Measurements from ENCODE around the gene CACNA1G. TPM values are rescaled to one million over a fixed set of nuclear protein-coding genes. Genes with fewer than 3 reads are reported as not detected.

Gene CACNA1G
- total and polyA plus RNA-seq, 2 donors (not counting 1 experiment from before 2014, with no cell fraction given): 0.08 to 0.99 TPM

GRCh38 chr17:50581316-50581715 is 20.8 kb downstream of the CACNA1G start:
- Histone ChIP-seq H3K4me1 (ENCODE audit: control insufficient read depth, extremely low read depth, insufficient read depth, low read length) (no peaks in the 10 kb centered on the region), H3K36me3 (ENCODE audit: control insufficient read depth, insufficient read depth, low read length) (no peaks in the 10 kb centered on the region), H3K79me2 (ENCODE audit: control insufficient read depth, insufficient read depth, low read length) (no peaks in the 10 kb centered on the region), H3K9ac (ENCODE audit: insufficient read depth, low read length) (no peak overlapping the region), H3K27me3 (ENCODE audit: control insufficient read depth, insufficient read depth, low read length) (peaks cover 7% of the 10 kb centered on the region), H4K20me1 (ENCODE audit: control insufficient read depth, extremely low read depth, insufficient read depth, low read length) (no peaks in the 10 kb centered on the region), H3K4me3 (replicated peaks in 1 of 4; ENCODE audit: control extremely low read depth in 1 of 4, insufficient read depth in 1 of 4, low read depth in 3 of 4, low read length in 4 of 4) (no peak overlapping the region), H2AFZ (ENCODE audit: low read length) (no peak overlapping the region), H3K27ac (ENCODE audit: insufficient read depth, low read length) (no peak overlapping the region), H3K9me3 (ENCODE audit: control insufficient read depth, insufficient read depth, low read depth, low read length) (no peaks in the 10 kb centered on the region), H3K4me2 (ENCODE audit: extremely low read depth, insufficient read depth, low read length) (no peak overlapping the region)
- DNase-seq (ENCODE audit: low read depth in 2 of 2): no peak
- TF ChIP-seq CTCF (conservative IDR thresholded peaks at IDR 0.05 in 1 of 2, IDR thresholded peaks at IDR 0.05 in 1 of 2; ENCODE audit: low read depth in 1 of 2, low read length in 2 of 2): no peak
- no peak for TF ChIP-seq EZH2 (IDR thresholded peaks at IDR 0.05; ENCODE audit: low read length, missing control alignments)

DNA sequence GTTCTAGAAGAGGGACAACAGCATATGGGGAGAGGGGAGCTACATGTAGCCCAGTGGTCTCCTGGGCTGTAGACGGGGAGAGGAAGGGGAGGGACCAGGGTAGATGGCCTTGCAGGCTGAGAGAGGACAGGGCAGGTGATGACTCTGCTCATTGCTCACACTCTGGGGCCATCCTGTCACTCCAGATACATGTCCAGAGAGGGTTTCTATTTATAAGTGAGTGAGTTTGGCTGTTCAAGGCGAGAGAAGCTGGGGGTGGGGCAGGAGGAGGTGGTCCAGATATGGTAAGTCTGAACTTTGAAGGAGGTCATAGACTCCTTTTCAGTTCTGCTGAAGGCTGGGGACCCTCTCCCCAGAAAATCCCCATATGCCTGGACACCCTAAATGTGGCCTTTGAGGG is 22.2 kb downstream of the CACNA1G start:
- Histone ChIP-seq H3K4me2 (ENCODE audit: extremely low read depth, insufficient read depth, low read length) (no peak overlapping the region), H3K4me3 (replicated peaks in 1 of 4; ENCODE audit: control extremely low read depth in 1 of 4, insufficient read depth in 1 of 4, low read depth in 3 of 4, low read length in 4 of 4) (no peak overlapping the region), H3K9me3 (ENCODE audit: control insufficient read depth, insufficient read depth, low read depth, low read length) (no peaks in the 10 kb centered on the region), H4K20me1 (ENCODE audit: control insufficient read depth, extremely low read depth, insufficient read depth, low read length) (no peaks in the 10 kb centered on the region), H3K9ac (ENCODE audit: insufficient read depth, low read length) (no peak overlapping the region), H3K4me1 (ENCODE audit: control insufficient read depth, extremely low read depth, insufficient read depth, low read length) (no peaks in the 10 kb centered on the region), H2AFZ (ENCODE audit: low read length) (no peak overlapping the region), H3K27ac (ENCODE audit: insufficient read depth, low read length) (no peak overlapping the region), H3K27me3 (ENCODE audit: control insufficient read depth, insufficient read depth, low read length) (peaks cover 7% of the 10 kb centered on the region), H3K36me3 (ENCODE audit: control insufficient read depth, insufficient read depth, low read length) (no peaks in the 10 kb centered on the region), H3K79me2 (ENCODE audit: control insufficient read depth, insufficient read depth, low read length) (no peaks in the 10 kb centered on the region)
- no peak for DNase-seq (ENCODE audit: low read depth in 2 of 2)
- TF ChIP-seq CTCF (conservative IDR thresholded peaks at IDR 0.05 in 1 of 2, IDR thresholded peaks at IDR 0.05 in 1 of 2; ENCODE audit: low read depth in 1 of 2, low read length in 2 of 2) (no peak), EZH2 (IDR thresholded peaks at IDR 0.05; ENCODE audit: low read length, missing control alignments) (no peak)

GRCh38 chr17:50583641-50584040 is 23.1 kb downstream of the CACNA1G start:
- no peaks in the 10 kb centered on the region for H3K36me3 ChIP-seq (ENCODE audit: control insufficient read depth, insufficient read depth, low read length)
- no peaks in the 10 kb centered on the region for H3K4me1 ChIP-seq (ENCODE audit: control insufficient read depth, extremely low read depth, insufficient read depth, low read length)
- no peak overlapping the region for H3K4me3 ChIP-seq (replicated peaks in 1 of 4; ENCODE audit: control extremely low read depth in 1 of 4, insufficient read depth in 1 of 4, low read depth in 3 of 4, low read length in 4 of 4)
- no peak overlapping the region for H2AFZ ChIP-seq (ENCODE audit: low read length)
- no peaks in the 10 kb centered on the region for H3K9me3 ChIP-seq (ENCODE audit: control insufficient read depth, insufficient read depth, low read depth, low read length)
- no peaks in the 10 kb centered on the region for H3K79me2 ChIP-seq (ENCODE audit: control insufficient read depth, insufficient read depth, low read length)
- no peak for TF ChIP-seq EZH2 (IDR thresholded peaks at IDR 0.05; ENCODE audit: low read length, missing control alignments)
- TF ChIP-seq CTCF (conservative IDR thresholded peaks at IDR 0.05 in 1 of 2, IDR thresholded peaks at IDR 0.05 in 1 of 2; ENCODE audit: low read depth in 1 of 2, low read length in 2 of 2): no peak
- no peak overlapping the region for H3K4me2 ChIP-seq (ENCODE audit: extremely low read depth, insufficient read depth, low read length)
- no peak overlapping the region for H3K27ac ChIP-seq (ENCODE audit: insufficient read depth, low read length)
- no peak for DNase-seq (ENCODE audit: low read depth in 2 of 2)
- H3K27me3 ChIP-seq (ENCODE audit: control insufficient read depth, insufficient read depth, low read length): peaks cover 7% of the 10 kb centered on the region
- no peak overlapping the region for H3K9ac ChIP-seq (ENCODE audit: insufficient read depth, low read length)
- H4K20me1 ChIP-seq (ENCODE audit: control insufficient read depth, extremely low read depth, insufficient read depth, low read length): no peaks in the 10 kb centered on the region

Data from fibroblast of lung (primary cell).